ENCODE data around the gene NPR2. TPM values are rescaled to one million over a fixed set of nuclear protein-coding genes. Genes with fewer than 3 reads are reported as not detected.
A peak's percentile ranks its signal among the peaks of the same experiment; 100 is the strongest.

Gene NPR2
- total and polyA plus RNA-seq, 7 donors, result 0.60 to 26.6 (median 20.3) TPM

GRCh38 chr9:35766997-35767396 is 24.4 kb upstream of the NPR2 start:
- 83 to 88% methylated on average over 2 of the region's 2 CpGs for WGBS, 2 donors
- Histone ChIP-seq H3K27me3 (no peaks in the 10 kb centered on the region), H3K4me1 (peaks cover 0 to 19% (median 15%) of the 10 kb centered on the region in 4 donors), H3K4me3 (no peak overlapping the region), H3K36me3 (no peaks in the 10 kb centered on the region), H3K9me3 (no peaks in the 10 kb centered on the region), H3K27ac (no peak overlapping the region)
- TF ChIP-seq POLR2A (IDR thresholded peaks at IDR 0.05), result no peak
- TF ChIP-seq CTCF (IDR thresholded peaks at IDR 0.05), result no peak
- TF ChIP-seq POLR2AphosphoS5 (IDR thresholded peaks at IDR 0.05), result no peak
- TF ChIP-seq EP300 (IDR thresholded peaks at IDR 0.05), result no peak
- intact Hi-C loops (cut with DNase I), result no loop called here
- no peak for DNase-seq

GRCh38 chr9:35767458-35767857 is 23.9 kb upstream of the NPR2 start:
- WGBS, 2 donors, result 90 to 93% methylated on average over 1 of the region's 1 CpG

GRCh38 chr9:35769763-35770162 is 21.6 kb upstream of the NPR2 start:
- WGBS, 2 donors, result 91 to 93% methylated on average over 1 of the region's 1 CpG
- Histone ChIP-seq H3K27ac (no peak overlapping the region), H3K4me3 (no peak overlapping the region), H3K9me3 (no peaks in the 10 kb centered on the region), H3K27me3 (no peaks in the 10 kb centered on the region), H3K36me3 (no peaks in the 10 kb centered on the region), H3K4me1 (peaks cover 0 to 20% (median 15%) of the 10 kb centered on the region in 4 donors)
- TF ChIP-seq CTCF (IDR thresholded peaks at IDR 0.05) (no peak), POLR2AphosphoS5 (IDR thresholded peaks at IDR 0.05) (no peak), EP300 (IDR thresholded peaks at IDR 0.05) (no peak), POLR2A (IDR thresholded peaks at IDR 0.05) (no peak)
- no peak for DNase-seq
- intact Hi-C loops (cut with DNase I), result no loop called here

More at GRCh38 chr9:35767458-35767857, 23.9 kb upstream of the NPR2 start:
- TF ChIP-seq POLR2AphosphoS5 (IDR thresholded peaks at IDR 0.05) (no peak), EP300 (IDR thresholded peaks at IDR 0.05) (no peak), POLR2A (IDR thresholded peaks at IDR 0.05) (no peak), CTCF (IDR thresholded peaks at IDR 0.05) (no peak)
- H3K27ac ChIP-seq, result no peak overlapping the region
- no peaks in the 10 kb centered on the region for H3K9me3 ChIP-seq
- no peak overlapping the region for H3K4me3 ChIP-seq
- H3K4me1 ChIP-seq, result peaks cover 0 to 20% (median 15%) of the 10 kb centered on the region in 4 donors
- no peaks in the 10 kb centered on the region for H3K36me3 ChIP-seq
- intact Hi-C loops (cut with DNase I), result no loop called here
- H3K27me3 ChIP-seq, result no peaks in the 10 kb centered on the region
- no peak for DNase-seq

GRCh38 chr9:35771075-35771433 is 20.3 kb upstream of the NPR2 start:
- Histone ChIP-seq H3K9me3 (no peaks in the 10 kb centered on the region), H3K27me3 (no peaks in the 10 kb centered on the region), H3K36me3 (no peaks in the 10 kb centered on the region), H3K4me1 (peaks cover 0 to 20% (median 15%) of the 10 kb centered on the region in 4 donors), H3K4me3 (no peak overlapping the region), H3K27ac (peak overlapping the region; percentile 36 to 59 (median 56))
- WGBS, 2 donors, result 5 to 39% methylated on average over 4 of the region's 4 CpGs
- DNase-seq, result peak; percentile 81
- intact Hi-C loops (cut with DNase I), result no loop called here
- TF ChIP-seq EP300 (IDR thresholded peaks at IDR 0.05) (no peak), POLR2AphosphoS5 (IDR thresholded peaks at IDR 0.05) (peak in 1 of 4 donors; percentile 26)

- Histone ChIP-seq H3K36me3 (no peaks in the 10 kb centered on the region), H3K27me3 (no peaks in the 10 kb centered on the region), H3K27ac (peak overlapping the region; percentile 36 to 59 (median 56)), H3K4me1 (peaks cover 0 to 20% (median 15%) of the 10 kb centered on the region in 4 donors), H3K4me3 (no peak overlapping the region), H3K9me3 (no peaks in the 10 kb centered on the region)
- TF ChIP-seq EP300 (IDR thresholded peaks at IDR 0.05), result no peak
- DNase-seq, result no peak
- 4 to 60% methylated on average over 1 of the region's 1 CpG for WGBS, 2 donors
- intact Hi-C loops (cut with DNase I), result no loop called here
Observed at GRCh38 chr9:35771534-35771933, 19.9 kb upstream of the NPR2 start.

GRCh38 chr9:35771943-35772342 is 19.4 kb upstream of the NPR2 start:
- no peak for TF ChIP-seq POLR2AphosphoS5 (IDR thresholded peaks at IDR 0.05)
- no peak for TF ChIP-seq CTCF (IDR thresholded peaks at IDR 0.05)
- no peak for TF ChIP-seq POLR2A (IDR thresholded peaks at IDR 0.05)
- TF ChIP-seq EP300 (IDR thresholded peaks at IDR 0.05), result no peak
- Histone ChIP-seq H3K4me3 (no peak overlapping the region), H3K27me3 (no peaks in the 10 kb centered on the region), H3K27ac (peak overlapping the region in 1 of 4 donors; percentile 57), H3K4me1 (peaks cover 0 to 20% (median 15%) of the 10 kb centered on the region in 4 donors), H3K9me3 (no peaks in the 10 kb centered on the region), H3K36me3 (no peaks in the 10 kb centered on the region)
- WGBS, 2 donors, result 24 to 72% methylated on average over 3 of the region's 3 CpGs
- intact Hi-C loops (cut with DNase I), result no loop called here
- DNase-seq, result no peak

Data from sigmoid colon (tissue), 7 donors.